ENCODE measurements around the gene DMKN. TPM values are rescaled to one million over a fixed set of nuclear protein-coding genes. Genes with fewer than 3 reads are reported as not detected.
A peak's percentile ranks its signal among the peaks of the same experiment; 100 is the strongest.

Gene DMKN
- total RNA-seq, 2 experiments from 2014 or later: not detected

GRCh38 chr19:35545855-35546381 lies 32.5 kb upstream of the DMKN start:
- Mint-ChIP-seq H3K4me3 (peak overlapping the region; percentile 93), H3K4me1 (ENCODE audit: low read depth) (peaks cover 30% of the 10 kb centered on the region), H3K36me3 (ENCODE audit: low read depth) (peaks cover 12% of the 10 kb centered on the region), H3K27me3 (ENCODE audit: low read depth) (no peaks in the 10 kb centered on the region), H3K27ac (peak overlapping the region; percentile 91), H3K9me3 (ENCODE audit: insufficient read depth) (no peaks in the 10 kb centered on the region)
- ChIA-PET CTCF (no interaction called here), POLR2A (no interaction called here)
- DNase-seq: peak; percentile 65
- ATAC-seq: peak; percentile 66

GRCh38 chr19:35545001-35545854 lies 31.8 kb upstream of the DMKN start, which contains the start of gene TMEM147:
Gene TMEM147 (plus strand): TSS chr19:35545626. CDS start chr19:35545740, 114 bp downstream.
- DNase-seq (peak; percentile 89), ATAC-seq (peak; percentile 92)
- CTCF ChIA-PET: interaction anchor here (1.1 to 2.1 kb wide), 2 partner anchors 35 to 50 kb away, joined by 3 to 7 read pairs; no protein-coding TSS in a partner anchor
- H3K36me3 Mint-ChIP-seq (ENCODE audit: low read depth): peaks cover 12% of the 10 kb centered on the region
- H3K4me3 Mint-ChIP-seq: peak within 1 kb of the TSS; percentile 93
- no peaks in the 10 kb centered on the region for H3K27me3 Mint-ChIP-seq (ENCODE audit: low read depth)
- H3K27ac Mint-ChIP-seq: peak within 1 kb of the TSS; percentile 91
- POLR2A ChIA-PET: no interaction called here
- peaks cover 34% of the 10 kb centered on the region for H3K4me1 Mint-ChIP-seq (ENCODE audit: low read depth)
- H3K9me3 Mint-ChIP-seq (ENCODE audit: insufficient read depth): no peaks in the 10 kb centered on the region

GRCh38 chr19:35544110-35544802 lies 30.8 kb upstream of the DMKN start:
- Mint-ChIP-seq H3K9me3 (ENCODE audit: insufficient read depth) (no peaks in the 10 kb centered on the region), H3K4me1 (ENCODE audit: low read depth) (peaks cover 43% of the 10 kb centered on the region), H3K27me3 (ENCODE audit: low read depth) (no peaks in the 10 kb centered on the region), H3K27ac (peak overlapping the region; percentile 90), H3K4me3 (peak overlapping the region; percentile 93), H3K36me3 (ENCODE audit: low read depth) (peaks cover 12% of the 10 kb centered on the region)
- ATAC-seq: no peak
- ChIA-PET CTCF (interaction anchor here (0.6 to 2.1 kb wide), 3 partner anchors 29 to 49 kb away, joined by 3 to 7 read pairs (median 3); no protein-coding TSS in a partner anchor), POLR2A (no interaction called here)
- no peak for DNase-seq

- Mint-ChIP-seq H3K27me3 (ENCODE audit: low read depth) (no peaks in the 10 kb centered on the region), H3K9me3 (ENCODE audit: insufficient read depth) (no peaks in the 10 kb centered on the region), H3K36me3 (ENCODE audit: low read depth) (peaks cover 12% of the 10 kb centered on the region), H3K27ac (no peak overlapping the region), H3K4me3 (no peak overlapping the region), H3K4me1 (ENCODE audit: low read depth) (peaks cover 43% of the 10 kb centered on the region)
- POLR2A ChIA-PET: no interaction called here
- DNase-seq: no peak
- no peak for ATAC-seq
- CTCF ChIA-PET: interaction anchor here (0.6 to 2.1 kb wide), 3 partner anchors 28 to 48 kb away, joined by 3 to 7 read pairs (median 3); no protein-coding TSS in a partner anchor
Measured at GRCh38 chr19:35543280-35544109, 30.0 kb upstream of the DMKN start.

GRCh38 chr19:35542209-35542608 lies 28.8 kb upstream of the DMKN start:
- Mint-ChIP-seq H3K27ac (no peak overlapping the region), H3K4me1 (ENCODE audit: low read depth) (peaks cover 43% of the 10 kb centered on the region), H3K4me3 (no peak overlapping the region), H3K27me3 (ENCODE audit: low read depth) (no peaks in the 10 kb centered on the region), H3K36me3 (ENCODE audit: low read depth) (peaks cover 12% of the 10 kb centered on the region), H3K9me3 (ENCODE audit: insufficient read depth) (no peaks in the 10 kb centered on the region)
- POLR2A ChIA-PET: no interaction called here
- ATAC-seq: no peak
- CTCF ChIA-PET: no interaction called here
- DNase-seq: no peak

GRCh38 chr19:35540356-35540927 lies 27.0 kb upstream of the DMKN start:
- peaks cover 41% of the 10 kb centered on the region for H3K4me1 Mint-ChIP-seq (ENCODE audit: low read depth)
- peaks cover 12% of the 10 kb centered on the region for H3K36me3 Mint-ChIP-seq (ENCODE audit: low read depth)
- ChIA-PET POLR2A (no interaction called here), CTCF (interaction anchor here (1.3 kb wide), 1 partner anchor 30 kb away, joined by 4 read pairs; no protein-coding TSS in a partner anchor)
- H3K4me3 Mint-ChIP-seq: no peak overlapping the region
- no peaks in the 10 kb centered on the region for H3K27me3 Mint-ChIP-seq (ENCODE audit: low read depth)
- H3K9me3 Mint-ChIP-seq (ENCODE audit: insufficient read depth): no peaks in the 10 kb centered on the region
- H3K27ac Mint-ChIP-seq: no peak overlapping the region
- DNase-seq (no peak), ATAC-seq (no peak)

GRCh38 chr19:35539850-35540249 lies 26.4 kb upstream of the DMKN start:
- H3K4me3 Mint-ChIP-seq: no peak overlapping the region
- peaks cover 44% of the 10 kb centered on the region for H3K4me1 Mint-ChIP-seq (ENCODE audit: low read depth)
- POLR2A ChIA-PET: no interaction called here
- peaks cover 11% of the 10 kb centered on the region for H3K36me3 Mint-ChIP-seq (ENCODE audit: low read depth)
- ATAC-seq (no peak), DNase-seq (no peak)
- CTCF ChIA-PET: interaction anchor here (1.3 kb wide), 1 partner anchor 30 kb away, joined by 4 read pairs; no protein-coding TSS in a partner anchor
- H3K9me3 Mint-ChIP-seq (ENCODE audit: insufficient read depth): no peaks in the 10 kb centered on the region
- H3K27ac Mint-ChIP-seq: peak overlapping the region; percentile 44
- peaks cover 3% of the 10 kb centered on the region for H3K27me3 Mint-ChIP-seq (ENCODE audit: low read depth)

GRCh38 chr19:35539314-35539713 lies 25.9 kb upstream of the DMKN start:
- H3K36me3 Mint-ChIP-seq (ENCODE audit: low read depth): peaks cover 8% of the 10 kb centered on the region
- POLR2A ChIA-PET: no interaction called here
- peaks cover 4% of the 10 kb centered on the region for H3K27me3 Mint-ChIP-seq (ENCODE audit: low read depth)
- H3K4me1 Mint-ChIP-seq (ENCODE audit: low read depth): peaks cover 42% of the 10 kb centered on the region
- CTCF ChIA-PET: interaction anchor here (1.3 kb wide), 1 partner anchor 29 kb away, joined by 4 read pairs; no protein-coding TSS in a partner anchor
- no peak overlapping the region for H3K4me3 Mint-ChIP-seq
- H3K9me3 Mint-ChIP-seq (ENCODE audit: insufficient read depth): no peaks in the 10 kb centered on the region
- no peak for DNase-seq
- no peak overlapping the region for H3K27ac Mint-ChIP-seq
- ATAC-seq: no peak

- ChIA-PET CTCF (interaction anchor here (1.1 to 2.8 kb wide), 2 partner anchors 13 to 24 kb away, joined by 4 to 14 read pairs; no protein-coding TSS in a partner anchor), POLR2A (no interaction called here)
- ATAC-seq: no peak
Measured at GRCh38 chr19:35534803-35535480, 21.5 kb upstream of the DMKN start.

GRCh38 chr19:35533822-35534392 lies 20.5 kb upstream of the DMKN start:
- H3K4me1 Mint-ChIP-seq (ENCODE audit: low read depth): peaks cover 41% of the 10 kb centered on the region
- H3K4me3 Mint-ChIP-seq: peak overlapping the region; percentile 60
- H3K9me3 Mint-ChIP-seq (ENCODE audit: insufficient read depth): no peaks in the 10 kb centered on the region
- H3K27me3 Mint-ChIP-seq (ENCODE audit: low read depth): peaks cover 30% of the 10 kb centered on the region
- POLR2A ChIA-PET: interaction anchor here (0.7 kb wide), 1 partner anchor 25 kb away, joined by 3 read pairs; no protein-coding TSS in a partner anchor
- ATAC-seq (peak; percentile 90), DNase-seq (peak; percentile 71)
- CTCF ChIA-PET: interaction anchor here (2.8 kb wide), 1 partner anchor 23 kb away, joined by 14 read pairs; no protein-coding TSS in a partner anchor
- peak overlapping the region; percentile 86 for H3K27ac Mint-ChIP-seq
- H3K36me3 Mint-ChIP-seq (ENCODE audit: low read depth): no peaks in the 10 kb centered on the region

More at GRCh38 chr19:35534803-35535480, 21.5 kb upstream of the DMKN start:
- Mint-ChIP-seq H3K27me3 (ENCODE audit: low read depth) (peaks cover 23% of the 10 kb centered on the region), H3K4me1 (ENCODE audit: low read depth) (peaks cover 44% of the 10 kb centered on the region), H3K4me3 (no peak overlapping the region), H3K9me3 (ENCODE audit: insufficient read depth) (no peaks in the 10 kb centered on the region), H3K27ac (no peak overlapping the region), H3K36me3 (ENCODE audit: low read depth) (no peaks in the 10 kb centered on the region)
- DNase-seq: no peak

Measured in activated CD8-positive, alpha-beta T cell treated with anti-CD3 and anti-CD28 coated beads, Interleukin-2, amount 10 ng/mL, durations not matched to agents 7 days and 5 days (primary cell).